ENCODE results near the gene ACAA1. TPM values are rescaled to one million over a fixed set of nuclear protein-coding genes. Genes with fewer than 3 reads are reported as not detected.
"Not testable (repeated sequence)": the region's sequence is repeated elsewhere in the genome, so short reads cannot be mapped to it uniquely, and the experiment has no call there.

Gene ACAA1
- total RNA-seq, 1 experiment from 2014 or later: 24.0 TPM

DNA sequence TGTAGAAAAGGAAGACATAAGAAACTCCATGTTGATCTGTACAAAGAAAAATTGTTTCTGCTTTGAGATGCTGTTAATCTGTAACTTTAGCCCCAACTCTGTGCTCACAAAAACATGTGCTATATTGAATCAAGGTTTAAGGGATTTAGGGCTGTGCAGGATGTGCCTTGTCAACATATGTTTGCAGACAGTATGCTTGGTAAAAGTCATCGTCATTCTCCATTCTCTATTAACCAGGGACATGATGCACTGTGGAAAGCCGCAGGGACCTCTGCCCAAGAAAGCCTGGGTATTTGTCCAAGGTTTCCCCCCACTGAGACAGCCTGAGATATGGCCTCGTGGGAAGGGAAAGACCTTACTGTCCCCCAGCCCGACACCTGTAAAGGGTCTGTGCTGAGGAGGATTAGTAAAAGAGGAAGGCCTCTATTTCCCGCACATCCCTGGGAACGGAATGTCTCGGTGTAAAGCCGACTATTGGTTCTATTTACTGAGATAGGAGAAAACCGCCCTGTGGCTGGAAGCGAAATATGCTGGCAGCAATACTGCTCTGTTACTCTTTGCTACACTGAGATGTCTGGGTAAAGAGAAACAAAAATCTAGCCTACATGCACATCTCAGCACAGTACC, 2.3 kb downstream of the ACAA1 start:
- H3K36me3 ChIP-seq (ENCODE audit: insufficient read depth, low read length, poor library complexity, severe bottlenecking); BruUV-seq (replicated peaks); H3K9me3 ChIP-seq (ENCODE audit: low read depth, low read length, poor library complexity, severe bottlenecking); CTCF ChIA-PET; POLR2A ChIA-PET (ENCODE audit: low non-redundant PET); DNase-seq (ENCODE audit: low spot score); H3K4me1 ChIP-seq (ENCODE audit: insufficient read depth, low read length, poor library complexity, severe bottlenecking); H3K27ac ChIP-seq (ENCODE audit: low read depth, low read length, poor library complexity, severe bottlenecking); H3K27me3 ChIP-seq (replicated peaks; ENCODE audit: insufficient read depth, low read depth, low read length, poor library complexity); H3K4me3 ChIP-seq (ENCODE audit: low read depth, low read length, poor library complexity, severe bottlenecking): not testable (repeated sequence)
- intact Hi-C loops (cut with micrococcal nuclease; ENCODE audit: unreplicated experiment): loop anchor here (10.0 kb wide), 1 partner anchor 210 kb away; the partner anchor contains the start of gene XYLB

DNA sequence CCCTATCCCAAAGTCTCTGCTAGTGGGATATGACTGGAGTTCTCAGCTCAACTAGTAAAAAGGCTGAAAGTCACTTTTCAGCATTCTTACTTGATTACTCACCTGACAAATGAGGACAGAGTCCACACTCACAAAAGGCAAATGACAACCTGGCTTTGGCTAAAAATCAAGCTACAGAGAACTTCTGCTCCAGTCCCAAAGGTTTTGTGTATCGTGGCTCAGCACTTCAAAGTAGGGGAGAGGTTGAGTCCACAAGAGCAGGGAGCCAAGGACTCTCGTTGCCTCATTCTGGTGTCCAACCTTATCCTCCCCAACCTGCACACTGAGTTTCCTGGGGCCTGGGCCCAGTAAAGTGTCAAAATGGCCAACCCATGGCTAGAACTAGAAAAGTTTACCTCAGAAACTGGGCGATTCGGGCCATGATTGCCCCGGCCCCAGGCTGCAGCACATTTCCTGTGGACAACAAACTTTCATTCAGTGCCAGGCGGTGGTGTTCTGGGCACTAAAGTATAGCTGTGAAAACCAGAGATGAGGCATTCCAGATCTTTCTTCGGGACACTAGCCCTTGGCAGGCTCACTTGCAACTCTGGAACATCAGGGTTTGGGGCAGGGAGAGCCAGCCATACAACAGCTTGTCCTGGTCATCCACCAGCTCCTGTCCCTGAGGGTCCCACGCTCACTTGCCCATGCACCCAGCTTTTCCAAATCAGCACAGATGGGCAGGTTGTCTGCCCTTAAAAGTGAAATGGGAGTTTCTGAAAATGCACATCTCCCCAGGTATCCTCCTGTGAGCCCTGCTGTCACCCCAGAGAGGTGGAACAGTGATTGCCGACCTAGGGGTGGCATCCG, 3.1 kb downstream of the ACAA1 start:
- CTCF ChIA-PET: no interaction called here
- BruUV-seq (replicated peaks): no TSS peak
- intact Hi-C loops (cut with micrococcal nuclease; ENCODE audit: unreplicated experiment): loop anchor here (10.0 kb wide), 1 partner anchor 211 kb away; the partner anchor contains the start of gene XYLB

DNA sequence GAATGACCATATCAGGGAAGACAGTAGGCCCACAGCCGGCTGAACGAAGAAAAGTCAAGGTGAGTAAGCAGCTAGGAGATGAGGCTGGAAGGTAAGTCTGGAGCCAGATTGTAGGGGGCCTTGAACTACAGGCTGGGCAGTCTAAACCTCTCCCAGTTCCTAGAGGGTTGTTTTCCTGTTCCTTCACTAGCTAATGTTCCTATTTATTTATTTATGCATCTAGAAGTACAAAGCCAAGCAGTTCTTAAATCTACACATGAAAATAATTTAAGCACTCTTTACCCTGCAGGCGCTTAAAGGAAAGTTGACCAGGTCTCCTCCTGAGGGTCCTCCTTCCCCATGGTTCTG, 3.7 kb downstream of the ACAA1 start:
- POLR2A ChIA-PET (ENCODE audit: low non-redundant PET): no interaction called here
- peaks cover 4% of the 10 kb centered on the region for H3K4me1 ChIP-seq (ENCODE audit: insufficient read depth, low read length, poor library complexity, severe bottlenecking)
- no peak for DNase-seq (ENCODE audit: low spot score)
- H3K9me3 ChIP-seq (ENCODE audit: low read depth, low read length, poor library complexity, severe bottlenecking): no peaks in the 10 kb centered on the region
- no peaks in the 10 kb centered on the region for H3K27me3 ChIP-seq (replicated peaks; ENCODE audit: insufficient read depth, low read depth, low read length, poor library complexity)
- BruUV-seq (replicated peaks): no TSS peak
- intact Hi-C loops (cut with micrococcal nuclease; ENCODE audit: unreplicated experiment): loop anchor here (10.0 kb wide), 1 partner anchor 212 kb away; the partner anchor contains the start of gene XYLB
- H3K36me3 ChIP-seq (ENCODE audit: insufficient read depth, low read length, poor library complexity, severe bottlenecking): peaks cover 6% of the 10 kb centered on the region
- no peak overlapping the region for H3K4me3 ChIP-seq (ENCODE audit: low read depth, low read length, poor library complexity, severe bottlenecking)
- no peak overlapping the region for H3K27ac ChIP-seq (ENCODE audit: low read depth, low read length, poor library complexity, severe bottlenecking)
- TF ChIP-seq EZH2 (IDR thresholded peaks at IDR 0.05; ENCODE audit: borderline replicate concordance, low read depth, low read length, poor library complexity, severe bottlenecking): no peak
- TF ChIP-seq, protein P1, sequence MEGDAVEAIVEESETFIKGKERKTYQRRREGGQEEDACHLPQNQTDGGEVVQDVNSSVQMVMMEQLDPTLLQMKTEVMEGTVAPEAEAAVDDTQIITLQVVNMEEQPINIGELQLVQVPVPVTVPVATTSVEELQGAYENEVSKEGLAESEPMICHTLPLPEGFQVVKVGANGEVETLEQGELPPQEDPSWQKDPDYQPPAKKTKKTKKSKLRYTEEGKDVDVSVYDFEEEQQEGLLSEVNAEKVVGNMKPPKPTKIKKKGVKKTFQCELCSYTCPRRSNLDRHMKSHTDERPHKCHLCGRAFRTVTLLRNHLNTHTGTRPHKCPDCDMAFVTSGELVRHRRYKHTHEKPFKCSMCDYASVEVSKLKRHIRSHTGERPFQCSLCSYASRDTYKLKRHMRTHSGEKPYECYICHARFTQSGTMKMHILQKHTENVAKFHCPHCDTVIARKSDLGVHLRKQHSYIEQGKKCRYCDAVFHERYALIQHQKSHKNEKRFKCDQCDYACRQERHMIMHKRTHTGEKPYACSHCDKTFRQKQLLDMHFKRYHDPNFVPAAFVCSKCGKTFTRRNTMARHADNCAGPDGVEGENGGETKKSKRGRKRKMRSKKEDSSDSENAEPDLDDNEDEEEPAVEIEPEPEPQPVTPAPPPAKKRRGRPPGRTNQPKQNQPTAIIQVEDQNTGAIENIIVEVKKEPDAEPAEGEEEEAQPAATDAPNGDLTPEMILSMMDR (conservative IDR thresholded peaks at IDR 0.05; ENCODE audit: low read depth, low read length): no peak
- CTCF ChIA-PET: no interaction called here

More for the DNA sequence above, 3.1 kb downstream of the ACAA1 start:
- Histone ChIP-seq H3K4me3 (ENCODE audit: low read depth, low read length, poor library complexity, severe bottlenecking) (no peak overlapping the region), H3K36me3 (ENCODE audit: insufficient read depth, low read length, poor library complexity, severe bottlenecking) (peaks cover 6% of the 10 kb centered on the region), H3K27ac (ENCODE audit: low read depth, low read length, poor library complexity, severe bottlenecking) (no peak overlapping the region), H3K4me1 (ENCODE audit: insufficient read depth, low read length, poor library complexity, severe bottlenecking) (peaks cover 4% of the 10 kb centered on the region), H3K9me3 (ENCODE audit: low read depth, low read length, poor library complexity, severe bottlenecking) (no peaks in the 10 kb centered on the region), H3K27me3 (replicated peaks; ENCODE audit: insufficient read depth, low read depth, low read length, poor library complexity) (no peaks in the 10 kb centered on the region)
- no peak for DNase-seq (ENCODE audit: low spot score)
- POLR2A ChIA-PET (ENCODE audit: low non-redundant PET): no interaction called here
- TF ChIP-seq, protein P1 (conservative IDR thresholded peaks at IDR 0.05; ENCODE audit: low read depth, low read length): no peak
- no peak for TF ChIP-seq EZH2 (IDR thresholded peaks at IDR 0.05; ENCODE audit: borderline replicate concordance, low read depth, low read length, poor library complexity, severe bottlenecking)

All from A673 (cell line).